H1 (cell line): ENCODE measurements around the gene MAP4K4. TPM values are rescaled to one million over a fixed set of nuclear protein-coding genes. Genes with fewer than 3 reads are reported as not detected.

ENCODE experiments used
- CTCF ChIA-PET: fragments of 300-600 bp; sonication (Branson Sonifier 250); formaldehyde crosslinking; loops from one replicate; lab custom pipeline; 2021; ENCODE audit not compliant: partially characterized antibody; lab: Charles Lee
- POLR2A ChIA-PET: fragments of 300-600 bp; sonication (Branson Sonifier 250); formaldehyde crosslinking; loops from one replicate; lab custom pipeline; 2021; ENCODE audit warnings: inconsistent platforms; ENCODE audit not compliant: partially characterized antibody; lab: Charles Lee
- DNase-seq, 2 experiments: peaks; one replicate each; pipeline versions ENCODE4 v3.0.0 to v3.0.0-alpha.2; 2010 to 2022; ENCODE audit warnings: low spot score in 2 of 2, low read depth in 1 of 2, mixed read lengths in 1 of 2
- FAIRE-seq: peaks from 2 replicates; lab custom pipeline; 2011; peaks lifted over from hg19 to GRCh38; lab: Jason Lieb, UNC
- H2AFZ ChIP-seq: 2 replicates; pipeline ENCODE4 v1.8.1; 2012; ENCODE audit warnings: low read length, inconsistent platforms
- H2AK5ac ChIP-seq: 2 replicates; pipeline ENCODE4 v1.6.1; 2013; ENCODE audit warnings: low read depth, low read length
- H2BK120ac ChIP-seq: replicated peaks from 2 replicates; pipeline ENCODE3; 2013; ENCODE audit warnings: low read depth, low read length, inconsistent platforms
- H2BK12ac ChIP-seq: 2 replicates; pipeline ENCODE4 v1.6.1; 2013; ENCODE audit warnings: low read depth, low read length
- H2BK15ac ChIP-seq: 2 replicates; pipeline ENCODE4 v1.6.1; 2013; ENCODE audit warnings: low read length
- H2BK20ac ChIP-seq: 2 replicates; pipeline ENCODE4 v1.6.1; 2013; ENCODE audit warnings: low read length
- H2BK5ac ChIP-seq: 2 replicates; pipeline ENCODE4 v1.6.1; 2013; ENCODE audit warnings: low read depth, low read length
- H3K14ac ChIP-seq: 2 replicates; pipeline ENCODE4 v1.6.1; 2013; ENCODE audit warnings: inconsistent platforms; ENCODE audit not compliant: insufficient read length
- H3K18ac ChIP-seq: 2 replicates; pipeline ENCODE4 v1.6.1; 2013; ENCODE audit warnings: low read length; ENCODE audit errors: extremely low read depth
- H3K23ac ChIP-seq: 2 replicates; pipeline ENCODE4 v1.6.1; 2013; ENCODE audit warnings: inconsistent platforms; ENCODE audit not compliant: insufficient read length
- H3K23me2 ChIP-seq: 2 replicates; pipeline ENCODE4 v1.6.1; 2013; ENCODE audit warnings: low read depth, low read length
- H3K27ac ChIP-seq: 2 replicates; pipeline ENCODE4 v1.6.1; 2011; ENCODE audit warnings: low read depth, low read length, inconsistent platforms
- H3K27me3 ChIP-seq, 4 experiments: replicated peaks in 1 of 4; 1 replicate in 1 of 4; 2 replicates in 3 of 4; pipeline versions ENCODE4 v1.6.1 to v1.8.1; 2011 to 2013; ENCODE audit warnings: low read length in 3 of 4, mild to moderate bottlenecking in 3 of 4, inconsistent platforms in 2 of 4, mixed read lengths in 2 of 4, moderate library complexity in 1 of 4; ENCODE audit not compliant: control insufficient read depth in 3 of 4, insufficient read depth in 3 of 4; ENCODE audit errors: extremely low read depth in 1 of 4
- H3K36me3 ChIP-seq, 4 experiments: 2 replicates each; pipeline versions ENCODE4 v1.6.1 to v1.8.1; 2011 to 2013; ENCODE audit warnings: mild to moderate bottlenecking in 4 of 4, low read length in 3 of 4, moderate library complexity in 2 of 4, control low read depth in 1 of 4, inconsistent platforms in 1 of 4; ENCODE audit not compliant: insufficient read depth in 4 of 4, control insufficient read depth in 2 of 4
- H3K4ac ChIP-seq: replicated peaks from 2 replicates; pipeline ENCODE3; 2013; ENCODE audit warnings: low read length, low read depth, mixed read lengths, inconsistent platforms; ENCODE audit not compliant: insufficient read length
- H3K4me1 ChIP-seq, 4 experiments: replicated peaks in 1 of 4; 1 replicate in 1 of 4; 2 replicates in 3 of 4; pipeline versions ENCODE4 v1.6.1 to v1.8.1; 2011 to 2013; ENCODE audit warnings: low read length in 3 of 4, inconsistent platforms in 2 of 4, mixed read lengths in 1 of 4; ENCODE audit not compliant: insufficient read depth in 4 of 4, control insufficient read depth in 3 of 4
- H3K4me2 ChIP-seq, 2 experiments: 2 replicates each; pipeline versions ENCODE4 v1.6.1 to v1.8.1; 2011 to 2013; ENCODE audit warnings: low read depth in 2 of 2, low read length in 2 of 2, control low read depth in 1 of 2, inconsistent platforms in 1 of 2, mild to moderate bottlenecking in 1 of 2; ENCODE audit not compliant: insufficient read depth in 1 of 2
- H3K4me3 ChIP-seq, 4 experiments: fragments of 200-600, 300-600 bp in 1 of 4; sonication (generic), shearing (Covaris generic), sonication (Bioruptor Twin) in 1 of 4; 2 replicates each; pipeline versions ENCODE4 v1.5.1 to v1.8.1; 2011 to 2016; ENCODE audit warnings: low read length in 4 of 4, low read depth in 3 of 4, control low read depth in 2 of 4, inconsistent platforms in 2 of 4, mild to moderate bottlenecking in 2 of 4, mixed read lengths in 1 of 4, moderate library complexity in 1 of 4; ENCODE audit not compliant: insufficient read depth in 2 of 4; ENCODE audit errors: extremely low read depth in 1 of 4
- H3K56ac ChIP-seq: replicated peaks from 2 replicates; pipeline ENCODE3; 2013; ENCODE audit warnings: low read depth, mild to moderate bottlenecking, mixed read lengths, low read length, inconsistent platforms; ENCODE audit not compliant: insufficient read length
- H3K79me1 ChIP-seq: 2 replicates; pipeline ENCODE4 v1.6.1; 2013; ENCODE audit warnings: low read depth, low read length, control low read depth
- H3K79me2 ChIP-seq, 2 experiments: 2 replicates each; pipeline versions ENCODE4 v1.6.1 to v1.8.1; 2012 to 2013; ENCODE audit warnings: low read length in 2 of 2, mild to moderate bottlenecking in 2 of 2, inconsistent platforms in 1 of 2; ENCODE audit not compliant: insufficient read depth in 2 of 2, control insufficient read depth in 1 of 2
- H3K9ac ChIP-seq, 4 experiments: replicated peaks in 1 of 4; 1 replicate in 1 of 4; 2 replicates in 3 of 4; pipeline versions ENCODE4 v1.6.1 to v1.8.1; 2011 to 2013; ENCODE audit warnings: low read depth in 3 of 4, low read length in 3 of 4, control low read depth in 2 of 4, mild to moderate bottlenecking in 2 of 4, moderate library complexity in 2 of 4, inconsistent platforms in 1 of 4; ENCODE audit errors: extremely low read depth in 1 of 4
- H3K9me3 ChIP-seq, 2 experiments: 2 replicates each; pipeline versions ENCODE4 v1.6.1 to v1.8.1; 2012 to 2013; ENCODE audit warnings: mild to moderate bottlenecking in 2 of 2, moderate library complexity in 2 of 2, control low read depth in 1 of 2, inconsistent platforms in 1 of 2, low read depth in 1 of 2, low read length in 1 of 2, mixed read lengths in 1 of 2; ENCODE audit not compliant: insufficient read depth in 2 of 2
- H4K20me1 ChIP-seq, 2 experiments: replicated peaks in 1 of 2; 2 replicates each; pipeline versions ENCODE3 to v1.8.1; 2011 to 2013; ENCODE audit warnings: inconsistent platforms in 2 of 2, low read length in 2 of 2, mild to moderate bottlenecking in 1 of 2; ENCODE audit not compliant: insufficient read depth in 2 of 2, control insufficient read depth in 1 of 2
- H4K5ac ChIP-seq: 2 replicates; pipeline ENCODE4 v1.6.1; 2013; ENCODE audit warnings: low read length, low read depth, mixed read lengths, inconsistent platforms; ENCODE audit not compliant: insufficient read length
- H4K8ac ChIP-seq: 2 replicates; pipeline ENCODE4 v1.8.0; 2013; ENCODE audit warnings: mild to moderate bottlenecking, moderate library complexity, low read length, inconsistent platforms; ENCODE audit not compliant: insufficient read depth; ENCODE audit errors: extremely low read depth
- H4K91ac ChIP-seq: replicated peaks from 2 replicates; pipeline ENCODE3; 2013; ENCODE audit warnings: low read length, mixed read lengths, inconsistent platforms; ENCODE audit not compliant: insufficient read length
- HDAC6 ChIP-seq: IDR thresholded peaks from one replicate; pipeline ENCODE4 v1.7.1; 2012; ENCODE audit warnings: low read depth, mild to moderate bottlenecking, inconsistent platforms, low read length, moderate library complexity
- WGBS, 2 experiments: shearing (Covaris generic) in 1 of 2; methylation state at CpG; one replicate each; pipeline versions ENCODE4 v1.1.6 to v1.1.7; 2013 to 2015; ENCODE audit warnings: low lambda C conversion rate in 2 of 2, mixed read lengths in 2 of 2, inconsistent platforms in 1 of 2, low coverage in 1 of 2, missing lambda C conversion rate in 1 of 2; ENCODE audit not compliant: insufficient replicate concordance in 2 of 2, insufficient coverage in 1 of 2, insufficient read length in 1 of 2; ENCODE audit errors: extremely low coverage in 1 of 2, missing lambda C conversion rate in 1 of 2; 5-methylcytosine and 5-hydroxymethylcytosine counted together
- polyA plus RNA-seq, 7 experiments: library from polyadenylated mRNA; depleted of rRNA in 3 of 7; stranded (reverse) in 5 of 7; unstranded in 2 of 7; fragments of >200 nt in 5 of 7; fragments of 200-250 nt in 2 of 7; gene quantifications; 1 replicate in 5 of 7; 2 replicates in 1 of 7; 4 replicates in 1 of 7; pipeline versions ENCODE4 v1.2.1 to v1.2.3, GENCODE V29; 2011 to 2013; ENCODE audit warnings: missing spikeins in 2 of 7, mixed read lengths in 2 of 7
- total RNA-seq: library from RNA; stranded (reverse); fragmentation: NEBNext Ultra II Directional; extraction: Animal tissue kit (Norgen Biotek cat#: 25700); gene quantifications from 2 replicates; pipeline ENCODE4 v1.2.1, GENCODE V29; 2021

MAP4K4 gene
- total and polyA plus RNA-seq, 2 of the 8 experiments (the other 6 are each of a cell fraction or from before 2014, with no cell fraction given) = 53.2 to 138 TPM

GRCh38 chr2:101823859-101824258 is 126.4 kb downstream of the MAP4K4 start:
- FAIRE-seq = no peak
- Histone ChIP-seq H3K23ac (no peak overlapping the region), H3K23me2 (no peaks in the 10 kb centered on the region), H2BK15ac (no peak overlapping the region), H3K4me1 (peaks cover 0 to 6% (median 4%) of the 10 kb centered on the region in 4 experiments; a peak in 3 of 7 replicates), H4K20me1 (peaks cover 4 to 11% of the 10 kb centered on the region in 2 experiments), H3K4ac (no peak overlapping the region), H3K79me1 (no peaks in the 10 kb centered on the region), H4K91ac (no peak overlapping the region), H2BK5ac (no peak overlapping the region), H4K8ac (no peak overlapping the region), H2BK20ac (no peak overlapping the region), H3K9me3 (no peaks in the 10 kb centered on the region), H2AK5ac (no peak overlapping the region), H3K27me3 (no peaks in the 10 kb centered on the region), H3K56ac (no peak overlapping the region), H4K5ac (no peak overlapping the region), H2AFZ (no peak overlapping the region), H3K9ac (no peak overlapping the region), H2BK120ac (no peak overlapping the region), H2BK12ac (no peak overlapping the region), H3K4me2 (no peak overlapping the region), H3K27ac (no peak overlapping the region), H3K18ac (no peak overlapping the region), H3K14ac (no peak overlapping the region), H3K4me3 (no peak overlapping the region), H3K79me2 (peaks cover 0 to 56% of the 10 kb centered on the region in 2 experiments; a peak in 3 of 4 replicates), H3K36me3 (peaks cover 0 to 22% (median 18%) of the 10 kb centered on the region in 4 experiments; a peak in 6 of 8 replicates)
- no peak for DNase-seq
- TF ChIP-seq HDAC6 = no peak
- 89% methylated on average over 2 of the region's 4 CpGs; no CpG with 5 or more reads in 1 of the 2 experiments for WGBS, 2 experiments
- ChIA-PET CTCF (interaction anchor here (1.0 to 3.6 kb wide), 15 partner anchors 9 to 406 kb away, joined by 3 to 29 read pairs (median 7); no protein-coding TSS in a partner anchor), POLR2A (no interaction called here)
